GM13977 (cell line): ENCODE results near the gene ANKRD44.

ENCODE experiments used
- DNase-seq: peaks from one replicate; pipeline ENCODE4 v3.0.0; 2012; ENCODE audit warnings: low spot score
- CTCF ChIP-seq: IDR thresholded peaks from 2 replicates; pipeline ENCODE4 v1.5.1; 2012; ENCODE audit warnings: mild to moderate bottlenecking, control low read depth; ENCODE audit not compliant: insufficient read depth; ENCODE audit errors: extremely low read depth, missing control alignments
- in situ Hi-C: fragments of 300-500 bp; cut with MboI; formaldehyde crosslinking; loops from one replicate; pipeline ENCODE4 v1.12.0; 2022; ENCODE audit warnings: low sequenced_read_pairs, low pct_unique_long_range_greater_than_20kb, mixed read lengths, inconsistent platforms; ENCODE audit not compliant: unreplicated experiment

ANKRD44 gene

GRCh38 chr2:196983934-196984333 lies 326.6 kb downstream of the ANKRD44 start:
- no peak for TF ChIP-seq CTCF

GRCh38 chr2:196980473-196980872 lies 330.1 kb downstream of the ANKRD44 start:
- DNase-seq: no peak
- in situ Hi-C loops: no loop called here
- TF ChIP-seq CTCF: no peak

More at GRCh38 chr2:196983934-196984333, 326.6 kb downstream of the ANKRD44 start:
- in situ Hi-C loops: no loop called here
- no peak for DNase-seq

- no peak for TF ChIP-seq CTCF
- DNase-seq: no peak
- in situ Hi-C loops: no loop called here
Measured at GRCh38 chr2:196980001-196980400, 330.6 kb downstream of the ANKRD44 start.

GRCh38 chr2:196977507-196977906 lies 333.1 kb downstream of the ANKRD44 start:
- in situ Hi-C loops: no loop called here
- TF ChIP-seq CTCF: no peak
- no peak for DNase-seq

GRCh38 chr2:196974970-196975369 lies 335.6 kb downstream of the ANKRD44 start:
- no peak for DNase-seq
- in situ Hi-C loops: no loop called here
- TF ChIP-seq CTCF: no peak

- in situ Hi-C loops: no loop called here
- TF ChIP-seq CTCF: no peak
- DNase-seq: no peak
Measured at GRCh38 chr2:196971574-196972279, 338.9 kb downstream of the ANKRD44 start.
